NB4 (cell line): Measurements from ENCODE around the gene RDH13.

Experiments used
- MAX ChIP-seq: IDR thresholded peaks from 2 replicates; pipeline ENCODE4 v1.6.1; 2011; ENCODE audit warnings: low read depth, low read length
- MYC ChIP-seq: IDR thresholded peaks from 2 replicates; pipeline ENCODE4 v1.6.1; 2011; ENCODE audit warnings: low read depth, low read length
- POLR2A ChIP-seq: IDR thresholded peaks from 2 replicates; pipeline ENCODE4 v1.6.1; 2011; ENCODE audit warnings: mild to moderate bottlenecking; ENCODE audit not compliant: insufficient read length; ENCODE audit errors: extremely low read depth
- TF ChIP-seq, protein P1 (sequence below): IDR thresholded peaks from one replicate; pipeline ENCODE4 v1.5.1; 2012; ENCODE audit warnings: low read depth, low read length

DNA sequence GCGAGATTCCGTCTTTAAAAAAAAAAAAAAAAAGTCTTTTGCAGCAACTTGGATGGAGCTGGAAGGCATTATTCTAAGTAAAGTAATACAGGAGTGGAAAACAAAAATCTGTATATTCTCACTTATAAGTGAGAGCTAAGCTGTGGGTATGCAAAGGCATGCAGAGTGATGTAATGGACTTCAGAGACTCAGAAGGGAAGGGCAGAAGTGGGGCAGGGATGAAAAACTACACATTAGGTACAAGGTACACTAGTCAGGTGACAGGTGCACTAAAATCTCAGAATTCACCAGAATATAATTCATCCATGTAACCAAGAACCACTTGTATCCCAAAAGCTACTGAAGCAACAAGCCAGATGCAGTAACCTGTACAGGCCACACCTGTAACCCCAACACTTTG is 26.9 kb downstream of the RDH13 start:
- TF ChIP-seq, protein P1, sequence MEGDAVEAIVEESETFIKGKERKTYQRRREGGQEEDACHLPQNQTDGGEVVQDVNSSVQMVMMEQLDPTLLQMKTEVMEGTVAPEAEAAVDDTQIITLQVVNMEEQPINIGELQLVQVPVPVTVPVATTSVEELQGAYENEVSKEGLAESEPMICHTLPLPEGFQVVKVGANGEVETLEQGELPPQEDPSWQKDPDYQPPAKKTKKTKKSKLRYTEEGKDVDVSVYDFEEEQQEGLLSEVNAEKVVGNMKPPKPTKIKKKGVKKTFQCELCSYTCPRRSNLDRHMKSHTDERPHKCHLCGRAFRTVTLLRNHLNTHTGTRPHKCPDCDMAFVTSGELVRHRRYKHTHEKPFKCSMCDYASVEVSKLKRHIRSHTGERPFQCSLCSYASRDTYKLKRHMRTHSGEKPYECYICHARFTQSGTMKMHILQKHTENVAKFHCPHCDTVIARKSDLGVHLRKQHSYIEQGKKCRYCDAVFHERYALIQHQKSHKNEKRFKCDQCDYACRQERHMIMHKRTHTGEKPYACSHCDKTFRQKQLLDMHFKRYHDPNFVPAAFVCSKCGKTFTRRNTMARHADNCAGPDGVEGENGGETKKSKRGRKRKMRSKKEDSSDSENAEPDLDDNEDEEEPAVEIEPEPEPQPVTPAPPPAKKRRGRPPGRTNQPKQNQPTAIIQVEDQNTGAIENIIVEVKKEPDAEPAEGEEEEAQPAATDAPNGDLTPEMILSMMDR: no peak
- no peak for TF ChIP-seq POLR2A
- TF ChIP-seq MAX: no peak
- no peak for TF ChIP-seq MYC
